Measurements from ENCODE around the gene B3GNT9.

The B3GNT9 gene

DNA sequence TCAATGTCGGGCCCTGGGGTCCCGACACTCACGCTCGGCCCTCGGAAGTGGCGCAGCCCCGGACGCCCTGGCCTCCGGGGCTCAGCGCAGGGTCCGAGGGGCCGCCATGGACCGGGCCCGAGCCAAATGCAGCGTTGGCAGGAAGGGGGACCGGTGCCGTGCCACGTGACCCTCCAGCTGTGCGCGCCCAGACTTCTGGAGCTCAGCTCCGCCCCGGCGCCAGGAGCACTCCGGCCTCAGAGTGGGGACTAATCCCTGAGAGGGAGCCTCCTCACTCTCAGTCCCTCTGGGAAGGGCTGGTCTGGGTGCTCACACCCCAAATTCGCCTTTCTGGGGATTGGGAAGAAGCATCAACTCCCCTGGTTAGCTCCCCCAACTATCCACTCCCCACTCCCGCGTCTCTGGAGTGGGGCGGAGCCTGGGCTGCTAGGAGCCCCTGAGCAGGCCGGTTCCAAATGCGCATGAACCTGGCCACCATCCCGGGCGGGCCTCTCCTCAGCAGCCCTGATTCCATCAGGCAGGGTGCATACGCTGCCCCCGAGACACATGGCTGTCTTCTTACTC is at the start of gene B3GNT9:
B3GNT9 (minus strand) TSS at position 166 of the 564 bp plus-strand sequence. CDS start 513 bp downstream, outside the sequence.
- in situ Hi-C loops (cut with MboI; ENCODE audit: low sequenced_read_pairs), result loop anchor here (10.0 to 25.0 kb wide), 2 partner anchors 136 to 189 kb away; partner anchors contain the start of gene CES3

DNA sequence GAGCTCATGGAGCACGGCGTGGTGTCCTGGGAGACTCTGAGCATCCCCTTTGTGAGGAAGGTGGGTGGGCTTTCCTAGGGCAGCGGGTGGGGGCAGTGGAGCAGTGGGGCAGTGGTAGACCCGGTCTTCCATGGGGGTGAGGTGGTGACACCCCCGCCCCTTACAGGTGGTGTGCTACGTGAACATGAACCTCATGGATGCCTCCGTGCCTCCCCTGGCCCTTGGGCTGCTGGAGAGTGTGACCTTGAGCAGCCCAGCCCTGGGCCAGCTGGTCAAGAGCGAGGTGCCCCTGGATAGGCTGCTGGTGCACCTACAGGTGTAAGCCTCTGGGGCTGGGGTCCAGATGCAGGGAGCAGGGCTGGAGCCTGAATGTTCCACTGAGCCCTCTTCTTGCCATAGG is 49.7 kb upstream of the B3GNT9 start:
- in situ Hi-C loops (cut with MboI; ENCODE audit: low sequenced_read_pairs), result no loop called here

- in situ Hi-C loops (cut with MboI; ENCODE audit: low sequenced_read_pairs), result no loop called here
These were observed 49.0 kb upstream of the B3GNT9 start for GRCh38 chr16:67199808-67200198.

- in situ Hi-C loops (cut with MboI; ENCODE audit: low sequenced_read_pairs), result no loop called here
These were observed 48.4 kb upstream of the B3GNT9 start, which contains the start of gene ELMO3 for GRCh38 chr16:67199011-67199807. TSS of gene ELMO3 (plus strand) at chr16:67199131. CDS start at chr16:67199327, 196 bp downstream.

- in situ Hi-C loops (cut with MboI; ENCODE audit: low sequenced_read_pairs), result no loop called here
These were observed 47.5 kb upstream of the B3GNT9 start for GRCh38 chr16:67198238-67198734.

- in situ Hi-C loops (cut with MboI; ENCODE audit: low sequenced_read_pairs), result no loop called here
These were observed 46.9 kb upstream of the B3GNT9 start for GRCh38 chr16:67197704-67198103.

DNA sequence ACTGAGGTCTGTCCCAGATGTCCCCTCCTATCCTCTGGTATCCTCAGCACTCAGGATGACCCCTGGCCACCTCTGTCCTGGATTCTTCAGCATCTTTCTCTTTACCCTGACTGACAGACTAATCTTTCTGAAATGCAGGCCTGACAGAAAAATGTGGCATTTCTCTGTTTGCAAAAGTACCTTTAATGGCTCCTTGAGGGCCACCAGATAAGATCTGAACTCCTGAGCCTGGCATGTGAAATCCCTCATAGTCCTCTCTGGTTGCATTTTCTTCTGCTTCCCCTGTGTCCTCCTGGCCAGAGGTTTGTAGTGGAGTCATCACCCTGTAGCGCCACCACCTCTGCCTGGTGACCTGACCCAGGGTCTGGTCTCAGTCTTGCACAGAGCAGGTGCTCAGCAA is 46.1 kb upstream of the B3GNT9 start:
- in situ Hi-C loops (cut with MboI; ENCODE audit: low sequenced_read_pairs), result no loop called here

GRCh38 chr16:67195676-67196075 is 44.9 kb upstream of the B3GNT9 start:
- in situ Hi-C loops (cut with MboI; ENCODE audit: low sequenced_read_pairs), result no loop called here

- in situ Hi-C loops (cut with MboI; ENCODE audit: low sequenced_read_pairs), result no loop called here
These were observed 43.5 kb upstream of the B3GNT9 start for GRCh38 chr16:67194260-67194659.

- in situ Hi-C loops (cut with MboI; ENCODE audit: low sequenced_read_pairs), result no loop called here
These were observed 42.7 kb upstream of the B3GNT9 start for GRCh38 chr16:67193536-67193935.

GRCh38 chr16:67192781-67193361 is 42.1 kb upstream of the B3GNT9 start:
- in situ Hi-C loops (cut with MboI; ENCODE audit: low sequenced_read_pairs), result no loop called here

DNA sequence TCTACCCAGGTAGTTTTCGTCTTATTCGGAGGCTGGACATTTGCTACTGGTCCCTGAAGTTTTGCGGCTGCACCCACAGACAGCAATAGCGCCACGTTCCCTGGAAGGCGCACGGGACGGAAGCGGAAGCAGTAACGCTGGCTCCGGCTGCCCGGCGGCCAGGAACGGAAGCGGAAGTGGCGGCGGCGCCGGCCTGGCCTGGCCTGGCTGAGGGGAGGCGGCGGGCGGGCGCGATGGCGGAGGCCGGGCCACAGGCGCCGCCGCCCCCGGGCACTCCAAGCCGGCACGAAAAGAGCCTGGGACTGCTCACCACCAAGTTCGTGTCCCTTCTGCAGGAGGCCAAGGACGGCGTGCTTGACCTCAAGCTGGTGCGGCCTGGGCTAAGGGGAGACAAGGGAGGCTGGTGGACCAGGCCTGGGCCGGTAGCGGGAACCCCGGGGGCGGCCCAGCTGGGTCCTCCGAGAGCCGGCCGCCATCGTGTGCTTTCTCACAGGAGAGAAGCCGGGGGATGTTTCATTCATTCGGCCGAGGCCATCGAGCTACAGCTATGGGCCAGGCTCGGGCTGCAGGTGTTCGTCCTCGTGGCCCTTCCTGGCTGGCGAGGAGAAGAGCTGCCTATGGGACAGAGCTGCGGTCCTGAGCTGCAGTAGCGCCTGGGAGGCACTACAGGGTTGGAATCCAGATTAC is 41.3 kb upstream of the B3GNT9 start, which contains the start of gene E2F4:
E2F4 (plus strand) TSS at position 161 of the 687 bp plus-strand sequence; CDS start at position 234, 73 bp downstream.
- in situ Hi-C loops (cut with MboI; ENCODE audit: low sequenced_read_pairs), result no loop called here

GRCh38 chr16:67191411-67191994 is 40.7 kb upstream of the B3GNT9 start:
- in situ Hi-C loops (cut with MboI; ENCODE audit: low sequenced_read_pairs), result no loop called here

DNA sequence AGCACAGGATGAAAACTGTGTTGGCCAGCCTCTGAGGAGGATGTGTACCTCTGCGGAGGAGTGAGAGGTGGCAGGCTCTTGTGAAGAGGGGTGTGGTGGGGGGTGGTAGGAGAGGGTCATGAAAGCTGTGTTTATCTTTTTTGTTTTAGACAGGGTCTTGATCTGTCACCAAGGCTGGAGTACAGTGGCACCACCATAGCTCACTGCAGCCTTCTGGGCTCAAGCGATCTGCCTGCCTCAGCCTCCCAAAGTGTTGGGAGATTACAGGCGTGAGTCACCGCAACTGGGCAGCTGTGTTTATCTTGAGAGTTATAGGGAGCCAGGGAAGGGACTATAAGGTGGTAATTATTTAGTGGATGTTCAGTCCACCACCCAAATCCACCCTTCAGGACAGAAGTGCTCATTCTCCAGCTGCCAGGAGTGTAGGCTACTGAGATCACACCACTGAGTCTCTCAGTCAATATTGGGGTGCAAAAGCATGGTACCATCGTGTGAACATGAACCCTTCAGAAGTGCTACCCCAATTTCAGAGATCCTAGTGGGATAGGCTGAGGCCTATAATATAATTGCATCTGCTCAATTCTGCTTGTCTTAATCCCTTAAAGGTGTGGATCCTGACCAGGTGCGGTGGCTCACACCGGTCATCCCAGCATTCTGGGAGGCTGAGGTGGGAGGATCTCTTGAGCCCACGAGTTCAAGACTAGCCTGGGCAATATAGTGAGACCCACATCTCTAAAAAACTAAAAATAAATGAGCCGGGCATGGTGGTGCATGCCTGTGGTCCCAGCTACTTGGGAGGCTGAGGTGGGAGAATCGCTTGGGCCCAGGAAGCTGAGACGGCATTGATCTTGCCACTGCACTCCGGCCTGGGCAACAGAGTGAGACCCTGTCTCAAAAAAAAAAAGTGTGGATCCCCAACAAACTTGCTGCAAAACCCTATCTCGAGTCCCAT is 39.9 kb upstream of the B3GNT9 start:
- in situ Hi-C loops (cut with MboI; ENCODE audit: low sequenced_read_pairs), result no loop called here

- in situ Hi-C loops (cut with MboI; ENCODE audit: low sequenced_read_pairs), result no loop called here
These were observed 39.2 kb upstream of the B3GNT9 start, which contains the start of gene EXOC3L1 for GRCh38 chr16:67190041-67190440. TSS of gene EXOC3L1 (minus strand) at chr16:67190136. CDS start at chr16:67189676, 460 bp downstream.

DNA sequence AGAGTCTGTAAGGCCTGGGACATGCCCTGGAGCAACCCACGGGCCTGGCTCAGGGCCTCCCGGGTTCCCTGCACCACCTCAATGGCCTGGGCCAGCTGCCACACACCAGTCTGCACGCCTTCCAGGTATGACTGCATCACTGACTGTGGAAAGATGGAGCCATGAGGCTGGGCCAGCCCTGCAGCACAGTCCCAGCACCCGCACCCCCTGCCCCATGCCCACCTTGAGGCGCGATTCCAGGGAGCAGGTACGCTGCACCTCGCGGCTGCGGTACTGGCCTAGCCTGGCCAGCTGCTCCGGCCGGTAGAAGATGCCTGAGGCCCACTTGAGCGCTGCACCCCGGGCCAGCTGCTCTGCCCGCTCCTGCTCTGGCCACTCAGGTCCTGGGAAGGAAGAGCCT is 38.0 kb upstream of the B3GNT9 start:
- in situ Hi-C loops (cut with MboI; ENCODE audit: low sequenced_read_pairs), result no loop called here

GRCh38 chr16:67188323-67188722 is 37.5 kb upstream of the B3GNT9 start:
- in situ Hi-C loops (cut with MboI; ENCODE audit: low sequenced_read_pairs), result no loop called here

GRCh38 chr16:67187175-67187890 is 36.5 kb upstream of the B3GNT9 start:
- in situ Hi-C loops (cut with MboI; ENCODE audit: low sequenced_read_pairs), result no loop called here

GRCh38 chr16:67186550-67186950 is 35.8 kb upstream of the B3GNT9 start:
- in situ Hi-C loops (cut with MboI; ENCODE audit: low sequenced_read_pairs), result no loop called here

All from HL-60/S4 treated with retinoic acid at 250 ng/mL for 4 days and 3 days (cell line).